Omental fat pad (tissue), 4 donors: ENCODE data around the gene BBS10. TPM values are rescaled to one million over a fixed set of nuclear protein-coding genes. Genes with fewer than 3 reads are reported as not detected.

Experiments
- ATAC-seq: fragments of 150-250 bp; one replicate; pipeline ENCODE4 v1.9.1; 2016; ENCODE audit warnings: mild to moderate bottlenecking, moderate library complexity; ENCODE audit not compliant: low FRiP score
- DNase-seq: peaks from one replicate; pipeline ENCODE4 v3.0.0-alpha.2; 2019; ENCODE audit warnings: low spot score
- CTCF ChIP-seq, 3 donors: fragments of 450-650 bp; IDR thresholded peaks; one replicate each; pipeline ENCODE4 v1.5.1; 2016 to 2017; ENCODE audit warnings: antibody characterized with exemption in 3 of 3, mild to moderate bottlenecking in 3 of 3, moderate library complexity in 2 of 3
- total RNA-seq, 4 donors: library from RNA; depleted of rRNA; stranded (reverse); fragments of >200 nt; gene quantifications; one replicate each; pipeline ENCODE4 v1.1.0, GENCODE V29; 2016

The BBS10 gene
- total RNA-seq, 4 donors from 2014 or later: 7.2 to 17.9 (median 15.7) TPM

- ATAC-seq (no peak), DNase-seq (no peak)
- no peak for TF ChIP-seq CTCF (IDR thresholded peaks at IDR 0.05)
Observed at GRCh38 chr12:76356071-76356470, 7.9 kb upstream of the BBS10 start.

- DNase-seq (no peak), ATAC-seq (no peak)
- TF ChIP-seq CTCF (IDR thresholded peaks at IDR 0.05): no peak
Observed at GRCh38 chr12:76346798-76347420, 1.3 kb downstream of the BBS10 start.

GRCh38 chr12:76346236-76346635 lies 2.0 kb downstream of the BBS10 start:
- ATAC-seq: no peak
- no peak for DNase-seq
- TF ChIP-seq CTCF (IDR thresholded peaks at IDR 0.05): no peak

GRCh38 chr12:76345569-76345968 lies 2.6 kb downstream of the BBS10 start:
- ATAC-seq: no peak
- no peak for DNase-seq
- TF ChIP-seq CTCF (IDR thresholded peaks at IDR 0.05): no peak

- no peak for TF ChIP-seq CTCF (IDR thresholded peaks at IDR 0.05)
- ATAC-seq (no peak), DNase-seq (no peak)
Observed at GRCh38 chr12:76341436-76342030, 6.7 kb downstream of the BBS10 start.

GRCh38 chr12:76340680-76341435 lies 7.4 kb downstream of the BBS10 start:
- DNase-seq (no peak), ATAC-seq (no peak)
- no peak for TF ChIP-seq CTCF (IDR thresholded peaks at IDR 0.05)
